SU-DHL-6 (cell line): ENCODE results near the gene NPFFR1.

Experiments used
- CTCF ChIP-seq: fragments of 200-600 bp; sonication (generic); IDR thresholded peaks from one replicate; pipeline ENCODE4 v1.5.1; 2017; ENCODE audit warnings: antibody characterized with exemption, mild to moderate bottlenecking, low read length, moderate library complexity; ENCODE audit not compliant: insufficient read depth, poor library complexity, severe bottlenecking
- EZH2phosphoT487 ChIP-seq: fragments of 200-600 bp; sonication (generic), shearing (Covaris generic); conservative IDR thresholded peaks from 2 replicates; pipeline ENCODE4 v1.6.1; 2018; ENCODE audit warnings: mild to moderate bottlenecking, antibody characterized with exemption, low read length, moderate library complexity, mixed read lengths

- no peak for TF ChIP-seq CTCF
- no peak for TF ChIP-seq EZH2phosphoT487
These were observed 49.5 kb upstream of the NPFFR1 start for GRCh38 chr10:70333268-70333667.
